ENCODE measurements around the gene OVAAL.

GRCh38 chr1:180533266-180533987 lies 25.3 kb upstream of the OVAAL start:
- TF ChIP-seq CTCF (IDR thresholded peaks at IDR 0.05; ENCODE audit: extremely low read depth in 1 of 2, insufficient read depth in 1 of 2, low read depth in 1 of 2, low read length in 2 of 2) (peak; percentile 79 to 88), POLR2A (IDR thresholded peaks at IDR 0.05; ENCODE audit: low read depth, low read length) (no peak), MAX (IDR thresholded peaks at IDR 0.05; ENCODE audit: insufficient read depth, insufficient read length) (no peak), POLR2AphosphoS5 (IDR thresholded peaks at IDR 0.05; ENCODE audit: insufficient read depth, low read depth, low read length) (no peak)
